Measurements from ENCODE around the gene WDFY1.

Gene WDFY1, protein sequence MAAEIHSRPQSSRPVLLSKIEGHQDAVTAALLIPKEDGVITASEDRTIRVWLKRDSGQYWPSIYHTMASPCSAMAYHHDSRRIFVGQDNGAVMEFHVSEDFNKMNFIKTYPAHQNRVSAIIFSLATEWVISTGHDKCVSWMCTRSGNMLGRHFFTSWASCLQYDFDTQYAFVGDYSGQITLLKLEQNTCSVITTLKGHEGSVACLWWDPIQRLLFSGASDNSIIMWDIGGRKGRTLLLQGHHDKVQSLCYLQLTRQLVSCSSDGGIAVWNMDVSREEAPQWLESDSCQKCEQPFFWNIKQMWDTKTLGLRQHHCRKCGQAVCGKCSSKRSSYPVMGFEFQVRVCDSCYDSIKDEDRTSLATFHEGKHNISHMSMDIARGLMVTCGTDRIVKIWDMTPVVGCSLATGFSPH

DNA sequence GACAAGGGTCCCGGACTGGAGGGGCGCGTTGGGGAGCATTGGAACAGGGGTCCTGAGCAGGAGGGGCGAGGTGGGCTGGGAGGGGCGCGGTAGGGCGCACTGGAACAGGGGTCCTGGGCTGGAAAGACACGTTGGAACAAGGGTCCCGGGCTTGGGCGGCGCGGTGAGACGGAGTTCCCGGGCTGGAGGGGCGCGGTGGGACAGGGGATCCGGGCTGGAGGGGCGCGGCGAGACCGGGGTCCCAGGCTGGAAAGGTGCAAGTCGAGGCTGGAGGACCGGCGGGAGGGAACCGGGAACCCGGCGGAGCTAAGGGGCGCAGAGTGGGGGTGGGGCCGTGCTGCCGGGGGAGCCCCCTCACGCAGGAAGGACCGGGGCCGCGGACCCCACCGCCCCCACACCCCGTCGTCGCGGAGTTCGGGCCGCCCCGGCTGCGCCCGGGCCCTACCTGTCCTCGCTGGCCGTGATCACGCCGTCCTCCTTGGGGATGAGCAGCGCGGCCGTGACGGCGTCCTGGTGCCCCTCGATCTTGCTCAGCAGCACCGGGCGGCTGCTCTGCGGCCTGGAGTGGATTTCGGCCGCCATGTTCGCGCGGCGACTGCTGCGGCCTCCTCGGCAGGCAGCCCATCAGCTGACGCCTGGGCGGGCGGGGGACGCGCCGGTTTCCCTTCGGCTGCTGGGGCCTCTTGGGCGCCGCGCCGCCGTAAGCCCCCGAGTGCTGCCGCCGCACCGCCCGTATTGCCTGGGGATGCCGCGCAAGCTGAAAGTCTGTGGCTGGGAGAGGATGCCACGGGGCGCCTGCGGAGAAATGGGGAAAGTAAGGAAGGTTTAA is at the start of gene WDFY1:
Gene WDFY1 (minus strand): TSS at position 633 of the 829 bp plus-strand sequence. CDS start 51 bp downstream, at position 582.
- DNase-seq (ENCODE audit: low read depth), result peak; percentile 90

GRCh38 chr2:223994562-223995162 is 49.5 kb upstream of the WDFY1 start:
- DNase-seq (ENCODE audit: low read depth), result no peak

DNA sequence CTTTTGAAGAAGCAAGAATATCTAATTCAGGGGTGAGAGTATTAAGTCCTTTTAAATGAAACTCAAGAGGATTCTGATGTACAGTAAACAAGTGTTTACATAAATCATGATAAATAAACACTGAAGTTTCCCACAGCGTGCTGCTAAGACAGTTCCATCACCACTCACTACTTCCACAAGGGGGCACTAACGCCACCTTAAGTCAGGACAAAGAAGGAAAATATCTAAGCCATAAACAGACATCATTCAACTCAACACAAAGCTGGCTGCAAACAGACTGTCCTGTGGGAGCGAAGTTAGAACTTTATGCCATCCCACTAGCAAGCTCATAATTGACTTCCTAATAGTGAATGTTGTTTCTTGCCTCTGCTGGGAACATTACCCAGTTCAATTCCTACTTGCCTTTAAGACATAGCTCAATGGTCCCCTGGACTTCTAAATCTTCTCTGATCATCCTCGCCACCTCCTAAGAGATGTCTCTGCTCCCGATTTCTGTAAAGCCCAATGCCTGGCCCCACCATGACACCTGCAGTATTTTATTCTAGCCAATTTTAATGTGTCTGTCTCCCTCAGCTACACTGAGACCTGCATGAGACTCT is 48.6 kb upstream of the WDFY1 start:
- peak; percentile 82 for DNase-seq (ENCODE audit: low read depth)

- DNase-seq (ENCODE audit: low read depth), result no peak
Measured at GRCh38 chr2:223991611-223992010, 46.5 kb upstream of the WDFY1 start.

DNA sequence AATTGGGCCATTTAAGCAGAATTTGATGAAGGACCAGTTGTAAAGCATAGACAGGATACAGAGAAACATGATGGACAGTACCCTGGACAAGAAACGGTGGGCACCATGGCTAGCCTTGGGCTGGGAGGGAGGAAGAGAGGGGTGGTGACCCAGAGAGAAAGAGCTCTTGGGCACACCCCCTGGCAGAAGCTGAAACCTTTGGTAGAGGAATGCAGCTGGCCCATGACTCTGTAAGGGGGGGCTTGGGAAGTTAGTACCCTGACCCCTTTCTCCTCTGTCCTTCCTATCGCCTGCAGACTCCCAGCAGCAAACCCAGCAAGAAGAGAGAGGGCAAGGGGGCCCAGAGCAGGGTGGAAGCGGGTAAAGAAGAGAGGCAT is 44.7 kb upstream of the WDFY1 start:
- DNase-seq (ENCODE audit: low read depth), result no peak

GRCh38 chr2:223989206-223989855 is 44.2 kb upstream of the WDFY1 start:
- no peak for DNase-seq (ENCODE audit: low read depth)

GRCh38 chr2:223981241-223981640 is 36.1 kb upstream of the WDFY1 start:
- DNase-seq (ENCODE audit: low read depth), result no peak

DNA sequence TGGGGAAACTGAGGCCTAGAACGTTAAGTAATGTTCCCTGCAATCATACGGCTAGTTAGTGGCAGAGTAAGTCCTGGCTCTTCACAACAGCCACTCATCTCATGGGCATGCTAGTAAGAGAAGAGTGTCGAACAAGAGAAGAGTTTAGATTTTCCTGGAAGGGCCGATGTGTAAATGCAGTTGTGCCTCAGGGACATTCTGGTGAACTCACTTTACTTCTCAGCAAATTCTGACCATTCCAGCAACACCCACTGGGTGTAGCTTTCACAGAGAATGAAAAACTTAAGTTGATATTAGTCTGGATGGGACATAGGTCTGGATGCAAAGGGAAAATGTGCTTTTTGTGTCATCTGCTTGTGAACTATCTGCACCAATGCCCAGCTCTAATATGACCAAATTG is 35.7 kb upstream of the WDFY1 start:
- DNase-seq (ENCODE audit: low read depth), result no peak

GRCh38 chr2:223980397-223980735 is 35.2 kb upstream of the WDFY1 start:
- DNase-seq (ENCODE audit: low read depth), result no peak

GRCh38 chr2:223979730-223980396 is 34.7 kb upstream of the WDFY1 start:
- no peak for DNase-seq (ENCODE audit: low read depth)

GRCh38 chr2:223978451-223978850 is 33.3 kb upstream of the WDFY1 start:
- DNase-seq (ENCODE audit: low read depth), result no peak

GRCh38 chr2:223976635-223977226 is 31.6 kb upstream of the WDFY1 start:
- DNase-seq (ENCODE audit: low read depth), result peak; percentile 63

- no peak for DNase-seq (ENCODE audit: low read depth)
Measured at GRCh38 chr2:223973606-223974005, 28.5 kb upstream of the WDFY1 start.

- no peak for DNase-seq (ENCODE audit: low read depth)
Measured at GRCh38 chr2:223972656-223973102, 27.5 kb upstream of the WDFY1 start.

- DNase-seq (ENCODE audit: low read depth), result no peak
Measured at GRCh38 chr2:223971731-223972130, 26.6 kb upstream of the WDFY1 start.

GRCh38 chr2:223970343-223971128 is 25.4 kb upstream of the WDFY1 start:
- DNase-seq (ENCODE audit: low read depth), result peak; percentile 75

DNA sequence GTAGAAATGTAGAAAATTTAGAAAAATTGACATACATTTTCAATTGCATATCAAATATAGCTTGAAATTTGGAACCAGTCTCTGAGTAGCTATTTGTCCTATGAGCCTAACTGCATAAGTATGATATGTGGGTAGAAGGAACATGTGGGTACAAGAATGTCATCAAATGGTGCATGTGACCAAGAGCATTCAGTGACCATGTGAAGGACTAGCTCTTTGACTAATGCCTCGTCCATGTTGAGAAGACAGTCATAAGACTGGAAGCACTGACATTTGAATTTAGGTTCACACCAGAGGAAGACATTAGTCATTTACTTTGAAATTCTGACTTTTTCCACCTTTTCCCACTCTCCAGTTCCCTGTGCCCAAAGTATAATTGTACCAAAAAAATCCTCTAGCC is 24.7 kb upstream of the WDFY1 start:
- peak; percentile 61 for DNase-seq (ENCODE audit: low read depth)

GRCh38 chr2:223969315-223969714 is 24.2 kb upstream of the WDFY1 start:
- no peak for DNase-seq (ENCODE audit: low read depth)

DNA sequence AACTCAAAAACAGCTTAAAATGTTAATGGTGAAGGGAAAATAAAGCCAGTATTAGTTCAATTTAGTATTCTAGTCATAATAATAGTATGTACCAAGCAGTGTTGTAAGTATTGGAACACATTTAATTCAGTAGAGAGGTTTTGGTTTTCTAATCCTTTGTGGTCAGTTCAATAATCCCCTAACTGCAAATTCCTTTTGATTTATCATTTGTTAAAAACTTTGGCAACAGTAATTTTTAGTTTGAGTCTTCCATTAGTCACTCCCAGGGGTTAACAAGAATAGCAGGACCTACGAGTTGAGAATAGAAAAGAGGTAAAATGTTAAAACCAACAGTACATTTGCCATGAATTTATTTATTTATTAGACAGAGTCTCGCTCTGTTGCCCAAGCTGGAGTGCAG is 22.8 kb upstream of the WDFY1 start:
- DNase-seq (ENCODE audit: low read depth), result peak; percentile 69

DNA sequence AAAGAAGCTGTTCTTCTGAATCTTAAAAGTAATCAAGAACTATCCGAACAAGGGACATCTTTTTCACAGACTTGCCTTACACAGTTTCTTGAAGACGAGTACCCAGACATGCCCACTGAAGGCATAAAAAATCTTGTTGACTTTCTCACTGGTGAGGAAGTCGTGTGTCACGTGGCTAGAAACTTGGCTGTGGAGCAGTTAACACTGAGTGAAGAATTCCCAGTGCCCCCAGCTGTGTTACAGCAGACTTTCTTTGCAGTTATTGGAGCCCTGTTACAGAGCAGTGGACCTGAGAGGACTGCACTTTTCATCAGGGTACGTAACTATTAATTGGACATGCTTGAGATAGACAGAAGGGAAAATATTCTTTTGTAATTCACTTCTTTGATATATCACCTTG is 14.6 kb upstream of the WDFY1 start:
- no peak for DNase-seq (ENCODE audit: low read depth)
